Activated T-helper 1 cell treated with Interleukin-2 at 50 U/mL for 16 hours (primary cell): ENCODE measurements around the gene MLLT10.

Experiments
- DNase-seq: peaks from one replicate; pipeline ENCODE4 v3.0.0-alpha.2; 2020; ENCODE audit warnings: low read depth

Gene MLLT10

DNA sequence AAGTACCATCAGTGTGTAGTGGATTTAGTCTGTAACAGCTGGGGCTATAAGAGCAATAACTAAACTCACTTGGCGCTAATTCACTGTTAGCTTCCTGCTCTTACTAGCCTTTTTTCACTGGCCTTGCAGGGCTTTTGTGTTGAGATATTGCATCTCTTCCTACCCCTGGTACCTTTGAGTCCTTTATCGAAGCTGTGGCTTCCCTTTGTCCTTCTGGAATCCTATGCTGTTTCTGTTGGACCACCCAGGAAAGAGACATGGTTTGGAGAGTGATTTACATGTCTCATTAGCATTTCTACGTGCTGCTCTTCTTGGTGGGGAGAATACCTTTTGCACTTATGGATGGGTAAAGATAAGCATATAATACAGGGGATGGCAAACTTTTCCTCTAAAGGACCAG is 103.8 kb downstream of the MLLT10 start:
- DNase-seq: no peak

- no peak for DNase-seq
These were observed 104.6 kb downstream of the MLLT10 start for GRCh38 chr10:21638681-21639080.

DNA sequence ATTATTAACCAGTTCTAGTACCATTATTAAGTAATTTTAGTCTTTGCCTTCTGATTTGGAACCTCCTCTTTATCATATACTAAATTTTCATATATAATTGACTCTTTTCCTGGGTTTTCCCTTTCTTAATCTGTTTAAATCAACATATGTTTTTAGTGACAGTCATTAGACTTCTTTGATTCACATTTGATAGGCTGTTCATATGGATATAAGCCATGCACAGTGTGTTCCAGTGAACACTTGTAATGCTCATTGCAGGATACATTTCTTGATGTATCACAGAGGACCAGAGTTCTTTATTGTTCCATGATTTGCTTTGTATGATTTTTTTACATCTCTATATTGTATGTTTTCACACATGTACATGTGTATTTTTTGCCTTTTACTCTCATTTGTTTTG is 114.0 kb downstream of the MLLT10 start:
- DNase-seq: no peak

DNA sequence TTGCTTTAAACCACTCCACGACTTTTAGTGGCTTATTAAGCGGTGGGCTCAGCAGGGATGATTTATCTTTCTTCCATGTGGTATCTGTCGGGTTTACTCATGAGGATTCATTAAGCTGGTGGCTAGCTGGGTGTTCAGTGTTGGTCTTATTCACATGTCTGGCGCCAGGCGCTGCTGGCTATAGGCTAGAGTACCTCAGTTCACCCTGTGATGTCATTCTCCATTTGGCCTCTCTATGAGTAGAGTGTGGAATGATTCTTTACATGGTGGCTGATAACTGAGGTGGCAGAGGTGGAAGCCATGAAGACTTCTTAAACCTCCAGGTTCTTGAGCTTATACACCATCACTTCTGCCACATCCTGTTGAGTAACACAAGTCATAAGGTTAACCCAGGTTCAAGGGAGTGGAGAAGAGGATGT is 115.4 kb downstream of the MLLT10 start:
- DNase-seq: no peak

GRCh38 chr10:21650353-21650752 is 116.3 kb downstream of the MLLT10 start:
- no peak for DNase-seq

- DNase-seq: no peak
These were observed 121.2 kb downstream of the MLLT10 start for GRCh38 chr10:21655236-21655635.

GRCh38 chr10:21655687-21656086 is 121.7 kb downstream of the MLLT10 start:
- DNase-seq: no peak

DNA sequence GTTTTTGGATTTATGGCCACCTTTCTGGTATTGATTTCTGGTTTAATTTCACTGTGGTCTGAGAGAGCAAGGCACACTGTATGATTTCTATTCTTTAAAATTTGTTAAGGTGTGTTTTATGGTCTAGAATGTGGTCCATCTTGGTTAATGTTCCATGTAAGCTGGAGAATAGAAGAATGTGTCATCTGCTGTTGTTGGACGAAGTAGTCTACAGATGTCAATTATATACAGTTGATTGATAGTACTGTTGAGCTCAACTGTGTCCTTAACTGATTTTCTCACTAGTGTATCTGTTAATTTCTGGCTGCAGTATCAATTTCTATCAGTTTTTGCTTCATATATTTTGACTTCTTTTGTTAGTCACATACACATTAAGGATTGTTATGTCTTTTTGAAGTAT is 127.1 kb downstream of the MLLT10 start:
- no peak for DNase-seq

- no peak for DNase-seq
These were observed 127.9 kb downstream of the MLLT10 start for GRCh38 chr10:21661935-21662334.

GRCh38 chr10:21662635-21663034 is 128.6 kb downstream of the MLLT10 start:
- DNase-seq: no peak

GRCh38 chr10:21668831-21669230 is 134.8 kb downstream of the MLLT10 start:
- no peak for DNase-seq

- DNase-seq: no peak
These were observed 136.4 kb downstream of the MLLT10 start for GRCh38 chr10:21670391-21670790.

GRCh38 chr10:21673668-21674067 is 139.6 kb downstream of the MLLT10 start:
- DNase-seq: no peak

- no peak for DNase-seq
These were observed 141.2 kb downstream of the MLLT10 start for GRCh38 chr10:21675157-21675796.

DNA sequence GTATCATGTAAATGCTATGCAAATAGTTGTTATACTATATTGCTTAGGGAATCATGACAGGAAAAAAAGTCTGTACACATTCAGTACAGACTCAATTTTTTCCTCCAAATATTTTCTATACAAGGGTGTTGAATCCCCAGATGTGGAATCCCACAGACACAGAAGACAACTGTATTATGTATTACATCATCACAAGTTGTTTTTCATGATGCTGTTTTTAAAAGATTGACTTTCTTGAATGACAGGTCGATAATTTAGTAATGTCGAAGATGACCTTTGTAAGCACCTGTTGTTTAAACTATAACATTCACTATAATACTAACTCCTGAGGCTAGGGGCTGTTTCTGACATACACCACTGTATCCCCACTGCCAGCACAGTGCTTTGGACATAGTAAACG is 143.5 kb downstream of the MLLT10 start:
- DNase-seq: no peak

DNA sequence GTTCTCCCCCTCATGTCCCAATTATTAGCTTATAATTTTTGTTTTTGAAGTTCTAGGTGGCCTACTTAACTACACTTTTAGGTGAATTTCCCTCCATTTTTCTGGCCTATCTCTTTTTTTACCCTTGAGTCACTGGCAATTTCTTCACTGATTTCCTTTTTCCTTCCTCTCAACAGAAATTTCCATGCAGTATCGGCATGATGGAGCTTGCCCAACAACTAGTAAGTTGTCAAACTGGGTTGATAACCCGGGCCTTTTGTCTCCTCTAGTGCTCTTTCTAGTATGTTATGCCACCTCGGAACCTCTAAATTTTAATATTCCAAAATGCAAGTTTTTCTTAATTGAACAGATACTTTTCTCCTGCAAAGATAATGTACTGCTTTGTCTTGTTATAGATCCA is 147.1 kb downstream of the MLLT10 start:
- no peak for DNase-seq

- DNase-seq: no peak
These were observed 153.4 kb downstream of the MLLT10 start for GRCh38 chr10:21687266-21688008.

- DNase-seq: no peak
These were observed 153.9 kb downstream of the MLLT10 start for GRCh38 chr10:21688009-21688332.

GRCh38 chr10:21688870-21689269 is 154.8 kb downstream of the MLLT10 start:
- DNase-seq: no peak

GRCh38 chr10:21689881-21690280 is 155.8 kb downstream of the MLLT10 start:
- DNase-seq: no peak

DNA sequence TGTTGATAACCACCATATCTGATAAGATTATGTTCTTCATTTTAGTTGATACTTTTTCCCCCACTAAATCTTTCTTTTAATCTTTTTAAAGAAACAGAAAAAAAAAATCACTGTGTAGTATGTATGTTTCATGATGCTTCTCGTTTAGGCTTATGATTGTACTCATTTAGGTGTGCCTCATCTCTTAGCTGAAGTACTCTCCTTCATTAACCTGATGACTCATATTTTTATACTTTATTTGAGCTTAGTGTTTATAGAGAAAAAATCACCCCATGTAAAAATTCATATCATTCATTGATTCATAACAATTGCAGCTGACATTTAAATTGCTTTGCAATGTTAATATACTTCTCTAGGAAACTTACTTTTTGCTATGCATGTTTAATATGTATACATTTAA is 158.9 kb downstream of the MLLT10 start:
- DNase-seq: no peak

DNA sequence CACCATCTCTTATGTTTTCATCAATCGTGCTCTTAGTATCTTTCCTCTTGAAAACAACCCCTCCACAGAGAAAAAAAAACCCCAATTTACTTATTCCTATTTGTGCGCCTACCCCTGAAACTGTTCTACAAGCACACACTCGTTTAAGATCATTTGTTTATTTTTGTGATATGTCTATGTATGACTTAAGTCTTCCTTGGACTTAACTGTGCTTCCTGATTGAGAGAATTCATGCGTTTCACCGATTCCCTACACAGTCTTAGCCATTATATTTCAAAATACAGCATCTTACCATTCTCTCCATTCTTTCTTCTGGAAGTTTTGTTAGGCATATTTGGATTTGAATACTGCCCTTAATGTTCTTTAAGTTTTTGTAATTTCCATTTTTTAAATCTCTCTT is 159.4 kb downstream of the MLLT10 start:
- DNase-seq: no peak

DNA sequence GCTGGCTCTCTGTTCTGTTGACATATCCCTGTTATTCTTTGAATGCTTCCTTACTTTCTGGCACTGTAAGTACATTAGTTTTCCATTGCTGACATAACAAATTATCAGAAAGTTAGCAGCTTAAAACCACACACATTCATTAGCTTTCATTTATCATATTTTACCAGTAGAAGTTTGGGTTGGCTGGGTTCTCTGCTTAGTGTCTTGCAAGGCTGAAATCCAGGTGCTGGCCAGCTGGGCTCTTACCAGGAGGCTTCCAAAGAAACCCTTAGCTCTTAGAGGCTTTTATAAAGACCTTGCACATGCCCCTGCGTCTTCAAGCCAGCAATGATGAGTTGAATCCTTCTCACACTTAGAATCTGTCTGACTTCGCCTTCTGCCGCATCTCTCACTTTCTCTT is 160.6 kb downstream of the MLLT10 start:
- DNase-seq: no peak

DNA sequence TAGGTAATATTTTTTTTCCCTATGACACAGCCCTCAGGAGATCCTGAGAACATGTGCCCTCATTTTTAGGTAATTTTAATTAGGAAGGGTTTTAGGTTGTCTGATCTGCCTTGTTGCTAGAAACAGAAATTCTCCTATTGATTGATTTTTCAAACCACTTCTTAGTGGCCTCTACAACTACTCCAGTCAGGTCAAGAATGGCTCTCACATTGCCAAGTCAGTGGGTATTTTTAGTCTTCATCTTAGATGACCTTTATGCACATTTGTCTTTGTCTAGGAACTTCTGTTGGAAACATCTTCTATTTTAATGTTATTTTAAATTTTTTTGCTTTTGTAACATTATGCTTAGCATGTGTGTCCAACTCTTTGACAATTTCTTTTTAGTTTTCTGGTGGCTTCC is 162.3 kb downstream of the MLLT10 start:
- DNase-seq: no peak
